H1 (cell line): ENCODE measurements around the gene IL1A. TPM values are rescaled to one million over a fixed set of nuclear protein-coding genes. Genes with fewer than 3 reads are reported as not detected.

Experiments
- CTCF ChIA-PET: fragments of 300-600 bp; sonication (Branson Sonifier 250); formaldehyde crosslinking; loops from one replicate; lab custom pipeline; 2021; ENCODE audit not compliant: partially characterized antibody; lab: Charles Lee
- POLR2A ChIA-PET: fragments of 300-600 bp; sonication (Branson Sonifier 250); formaldehyde crosslinking; loops from one replicate; lab custom pipeline; 2021; ENCODE audit warnings: inconsistent platforms; ENCODE audit not compliant: partially characterized antibody; lab: Charles Lee
- DNase-seq, 2 experiments: peaks; one replicate each; pipeline versions ENCODE4 v3.0.0 to v3.0.0-alpha.2; 2010 to 2022; ENCODE audit warnings: low spot score in 2 of 2, low read depth in 1 of 2, mixed read lengths in 1 of 2
- FAIRE-seq: peaks from 2 replicates; lab custom pipeline; 2011; peaks lifted over from hg19 to GRCh38; lab: Jason Lieb, UNC
- H2AFZ ChIP-seq: 2 replicates; pipeline ENCODE4 v1.8.1; 2012; ENCODE audit warnings: low read length, inconsistent platforms
- H2AK5ac ChIP-seq: 2 replicates; pipeline ENCODE4 v1.6.1; 2013; ENCODE audit warnings: low read depth, low read length
- H2BK120ac ChIP-seq: replicated peaks from 2 replicates; pipeline ENCODE3; 2013; ENCODE audit warnings: low read depth, low read length, inconsistent platforms
- H2BK12ac ChIP-seq: 2 replicates; pipeline ENCODE4 v1.6.1; 2013; ENCODE audit warnings: low read depth, low read length
- H2BK15ac ChIP-seq: 2 replicates; pipeline ENCODE4 v1.6.1; 2013; ENCODE audit warnings: low read length
- H2BK20ac ChIP-seq: 2 replicates; pipeline ENCODE4 v1.6.1; 2013; ENCODE audit warnings: low read length
- H2BK5ac ChIP-seq: 2 replicates; pipeline ENCODE4 v1.6.1; 2013; ENCODE audit warnings: low read depth, low read length
- H3K14ac ChIP-seq: 2 replicates; pipeline ENCODE4 v1.6.1; 2013; ENCODE audit warnings: inconsistent platforms; ENCODE audit not compliant: insufficient read length
- H3K18ac ChIP-seq: 2 replicates; pipeline ENCODE4 v1.6.1; 2013; ENCODE audit warnings: low read length; ENCODE audit errors: extremely low read depth
- H3K23ac ChIP-seq: 2 replicates; pipeline ENCODE4 v1.6.1; 2013; ENCODE audit warnings: inconsistent platforms; ENCODE audit not compliant: insufficient read length
- H3K23me2 ChIP-seq: 2 replicates; pipeline ENCODE4 v1.6.1; 2013; ENCODE audit warnings: low read depth, low read length
- H3K27ac ChIP-seq: 2 replicates; pipeline ENCODE4 v1.6.1; 2011; ENCODE audit warnings: low read depth, low read length, inconsistent platforms
- H3K27me3 ChIP-seq, 4 experiments: replicated peaks in 1 of 4; 1 replicate in 1 of 4; 2 replicates in 3 of 4; pipeline versions ENCODE4 v1.6.1 to v1.8.1; 2011 to 2013; ENCODE audit warnings: low read length in 3 of 4, mild to moderate bottlenecking in 3 of 4, inconsistent platforms in 2 of 4, mixed read lengths in 2 of 4, moderate library complexity in 1 of 4; ENCODE audit not compliant: control insufficient read depth in 3 of 4, insufficient read depth in 3 of 4; ENCODE audit errors: extremely low read depth in 1 of 4
- H3K36me3 ChIP-seq, 4 experiments: 2 replicates each; pipeline versions ENCODE4 v1.6.1 to v1.8.1; 2011 to 2013; ENCODE audit warnings: mild to moderate bottlenecking in 4 of 4, low read length in 3 of 4, moderate library complexity in 2 of 4, control low read depth in 1 of 4, inconsistent platforms in 1 of 4; ENCODE audit not compliant: insufficient read depth in 4 of 4, control insufficient read depth in 2 of 4
- H3K4ac ChIP-seq: replicated peaks from 2 replicates; pipeline ENCODE3; 2013; ENCODE audit warnings: low read length, low read depth, mixed read lengths, inconsistent platforms; ENCODE audit not compliant: insufficient read length
- H3K4me1 ChIP-seq, 4 experiments: replicated peaks in 1 of 4; 1 replicate in 1 of 4; 2 replicates in 3 of 4; pipeline versions ENCODE4 v1.6.1 to v1.8.1; 2011 to 2013; ENCODE audit warnings: low read length in 3 of 4, inconsistent platforms in 2 of 4, mixed read lengths in 1 of 4; ENCODE audit not compliant: insufficient read depth in 4 of 4, control insufficient read depth in 3 of 4
- H3K4me2 ChIP-seq, 2 experiments: 2 replicates each; pipeline versions ENCODE4 v1.6.1 to v1.8.1; 2011 to 2013; ENCODE audit warnings: low read depth in 2 of 2, low read length in 2 of 2, control low read depth in 1 of 2, inconsistent platforms in 1 of 2, mild to moderate bottlenecking in 1 of 2; ENCODE audit not compliant: insufficient read depth in 1 of 2
- H3K4me3 ChIP-seq, 4 experiments: fragments of 200-600, 300-600 bp in 1 of 4; sonication (generic), shearing (Covaris generic), sonication (Bioruptor Twin) in 1 of 4; 2 replicates each; pipeline versions ENCODE4 v1.5.1 to v1.8.1; 2011 to 2016; ENCODE audit warnings: low read length in 4 of 4, low read depth in 3 of 4, control low read depth in 2 of 4, inconsistent platforms in 2 of 4, mild to moderate bottlenecking in 2 of 4, mixed read lengths in 1 of 4, moderate library complexity in 1 of 4; ENCODE audit not compliant: insufficient read depth in 2 of 4; ENCODE audit errors: extremely low read depth in 1 of 4
- H3K56ac ChIP-seq: replicated peaks from 2 replicates; pipeline ENCODE3; 2013; ENCODE audit warnings: low read depth, mild to moderate bottlenecking, mixed read lengths, low read length, inconsistent platforms; ENCODE audit not compliant: insufficient read length
- H3K79me1 ChIP-seq: 2 replicates; pipeline ENCODE4 v1.6.1; 2013; ENCODE audit warnings: low read depth, low read length, control low read depth
- H3K79me2 ChIP-seq, 2 experiments: 2 replicates each; pipeline versions ENCODE4 v1.6.1 to v1.8.1; 2012 to 2013; ENCODE audit warnings: low read length in 2 of 2, mild to moderate bottlenecking in 2 of 2, inconsistent platforms in 1 of 2; ENCODE audit not compliant: insufficient read depth in 2 of 2, control insufficient read depth in 1 of 2
- H3K9ac ChIP-seq, 4 experiments: replicated peaks in 1 of 4; 1 replicate in 1 of 4; 2 replicates in 3 of 4; pipeline versions ENCODE4 v1.6.1 to v1.8.1; 2011 to 2013; ENCODE audit warnings: low read depth in 3 of 4, low read length in 3 of 4, control low read depth in 2 of 4, mild to moderate bottlenecking in 2 of 4, moderate library complexity in 2 of 4, inconsistent platforms in 1 of 4; ENCODE audit errors: extremely low read depth in 1 of 4
- H3K9me3 ChIP-seq, 2 experiments: 2 replicates each; pipeline versions ENCODE4 v1.6.1 to v1.8.1; 2012 to 2013; ENCODE audit warnings: mild to moderate bottlenecking in 2 of 2, moderate library complexity in 2 of 2, control low read depth in 1 of 2, inconsistent platforms in 1 of 2, low read depth in 1 of 2, low read length in 1 of 2, mixed read lengths in 1 of 2; ENCODE audit not compliant: insufficient read depth in 2 of 2
- H4K20me1 ChIP-seq, 2 experiments: replicated peaks in 1 of 2; 2 replicates each; pipeline versions ENCODE3 to v1.8.1; 2011 to 2013; ENCODE audit warnings: inconsistent platforms in 2 of 2, low read length in 2 of 2, mild to moderate bottlenecking in 1 of 2; ENCODE audit not compliant: insufficient read depth in 2 of 2, control insufficient read depth in 1 of 2
- H4K5ac ChIP-seq: 2 replicates; pipeline ENCODE4 v1.6.1; 2013; ENCODE audit warnings: low read length, low read depth, mixed read lengths, inconsistent platforms; ENCODE audit not compliant: insufficient read length
- H4K8ac ChIP-seq: 2 replicates; pipeline ENCODE4 v1.8.0; 2013; ENCODE audit warnings: mild to moderate bottlenecking, moderate library complexity, low read length, inconsistent platforms; ENCODE audit not compliant: insufficient read depth; ENCODE audit errors: extremely low read depth
- H4K91ac ChIP-seq: replicated peaks from 2 replicates; pipeline ENCODE3; 2013; ENCODE audit warnings: low read length, mixed read lengths, inconsistent platforms; ENCODE audit not compliant: insufficient read length
- CHD2 ChIP-seq: IDR thresholded peaks from 2 replicates; pipeline ENCODE4 v1.6.1; 2012; ENCODE audit warnings: low read length, improper control_type of control experiment
- CTBP2 ChIP-seq: IDR thresholded peaks from 2 replicates; pipeline ENCODE4 v1.7.0; 2011; ENCODE audit warnings: borderline replicate concordance, mild to moderate bottlenecking, moderate library complexity, mixed read lengths, low read length; ENCODE audit not compliant: insufficient read depth, insufficient read length
- NRF1 ChIP-seq: IDR thresholded peaks from 2 replicates; pipeline ENCODE4 v1.6.1; 2011; ENCODE audit warnings: mild to moderate bottlenecking, low read depth, low read length, improper control_type of control experiment
- SP2 ChIP-seq: IDR thresholded peaks from 2 replicates; pipeline ENCODE4 v1.6.1; 2012; ENCODE audit warnings: mild to moderate bottlenecking, low read length, inconsistent platforms
- USF2 ChIP-seq: IDR thresholded peaks from 2 replicates; pipeline ENCODE4 v1.6.1; 2011; ENCODE audit warnings: low read length, improper control_type of control experiment
- WGBS, 2 experiments: shearing (Covaris generic) in 1 of 2; methylation state at CpG; one replicate each; pipeline versions ENCODE4 v1.1.6 to v1.1.7; 2013 to 2015; ENCODE audit warnings: low lambda C conversion rate in 2 of 2, mixed read lengths in 2 of 2, inconsistent platforms in 1 of 2, low coverage in 1 of 2, missing lambda C conversion rate in 1 of 2; ENCODE audit not compliant: insufficient replicate concordance in 2 of 2, insufficient coverage in 1 of 2, insufficient read length in 1 of 2; ENCODE audit errors: extremely low coverage in 1 of 2, missing lambda C conversion rate in 1 of 2; 5-methylcytosine and 5-hydroxymethylcytosine counted together
- polyA plus RNA-seq, 7 experiments: library from polyadenylated mRNA; depleted of rRNA in 3 of 7; stranded (reverse) in 5 of 7; unstranded in 2 of 7; fragments of >200 nt in 5 of 7; fragments of 200-250 nt in 2 of 7; gene quantifications; 1 replicate in 5 of 7; 2 replicates in 1 of 7; 4 replicates in 1 of 7; pipeline versions ENCODE4 v1.2.1 to v1.2.3, GENCODE V29; 2011 to 2013; ENCODE audit warnings: missing spikeins in 2 of 7, mixed read lengths in 2 of 7
- total RNA-seq: library from RNA; stranded (reverse); fragmentation: NEBNext Ultra II Directional; extraction: Animal tissue kit (Norgen Biotek cat#: 25700); gene quantifications from 2 replicates; pipeline ENCODE4 v1.2.1, GENCODE V29; 2021

The IL1A gene
- total and polyA plus RNA-seq, 2 of the 8 experiments (the other 6 are each of a cell fraction or from before 2014, with no cell fraction given): 0.32 to 0.74 TPM

DNA sequence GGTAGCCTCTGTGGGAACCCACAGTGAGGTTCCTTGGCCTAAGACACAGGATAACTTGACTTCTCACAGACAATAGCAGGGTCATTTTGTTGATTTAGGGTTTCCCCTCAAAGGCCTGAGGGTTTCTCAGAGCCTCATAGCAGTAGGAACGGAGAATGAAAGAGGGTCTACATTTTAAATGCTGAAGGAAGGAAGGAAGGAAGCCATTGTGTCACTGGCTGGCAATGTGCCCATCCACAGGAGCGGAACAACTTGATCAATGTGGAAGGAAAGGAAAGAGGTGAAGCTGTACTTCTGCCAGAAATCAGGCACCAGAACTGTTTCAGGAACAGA is 47.2 kb upstream of the IL1A start:
- H3K79me1 ChIP-seq: no peaks in the 10 kb centered on the region
- no peak overlapping the region for H3K18ac ChIP-seq
- no peaks in the 10 kb centered on the region for H4K20me1 ChIP-seq
- 63% methylated on average over 2 of the region's 2 CpGs; no CpG with 5 or more reads in 1 of the 2 experiments for WGBS, 2 experiments
- no peak overlapping the region for H2AFZ ChIP-seq
- H3K14ac ChIP-seq: no peak overlapping the region
- H2BK5ac ChIP-seq: no peak overlapping the region
- H3K79me2 ChIP-seq: no peaks in the 10 kb centered on the region
- no peak overlapping the region for H2BK15ac ChIP-seq
- H3K27me3 ChIP-seq: no peaks in the 10 kb centered on the region
- H3K9ac ChIP-seq: no peak overlapping the region; a peak in 1 of 7 replicates
- no peaks in the 10 kb centered on the region for H3K36me3 ChIP-seq
- H3K4ac ChIP-seq: no peak overlapping the region
- no peak overlapping the region for H2BK20ac ChIP-seq
- H3K23me2 ChIP-seq: no peaks in the 10 kb centered on the region
- H2BK120ac ChIP-seq: no peak overlapping the region
- no peak overlapping the region for H2AK5ac ChIP-seq
- no peak for FAIRE-seq
- no peak overlapping the region for H4K91ac ChIP-seq
- H3K23ac ChIP-seq: no peak overlapping the region
- no peak overlapping the region for H2BK12ac ChIP-seq
- no peak overlapping the region for H4K8ac ChIP-seq
- peaks cover 0 to 4% (median 2%) of the 10 kb centered on the region in 4 experiments; a peak in 2 of 7 replicates for H3K4me1 ChIP-seq
- no peak overlapping the region for H4K5ac ChIP-seq
- H3K56ac ChIP-seq: no peak overlapping the region
- H3K4me3 ChIP-seq: no peak overlapping the region
- ChIA-PET CTCF (interaction anchor here (1.6 kb wide), 1 partner anchor 54 kb away, joined by 3 read pairs; no protein-coding TSS in a partner anchor), POLR2A (no interaction called here)
- no peak overlapping the region for H3K27ac ChIP-seq
- 0 out of 4 replicates have a peak, but pooled peaks cover 0 to 4% of the 10 kb centered on the region in 2 experiments for H3K9me3 ChIP-seq
- H3K4me2 ChIP-seq: no peak overlapping the region
- DNase-seq: no peak
- no peak for TF ChIP-seq USF2
- no peak for TF ChIP-seq CTBP2
- TF ChIP-seq CHD2: no peak
- TF ChIP-seq SP2: no peak
- no peak for TF ChIP-seq NRF1
